ENCODE results near the gene KRTAP10-2. TPM values are rescaled to one million over a fixed set of nuclear protein-coding genes. Genes with fewer than 3 reads are reported as not detected.
A peak's percentile ranks its signal among the peaks of the same experiment; 100 is the strongest.

Gene KRTAP10-2
- total and polyA plus RNA-seq, 2 experiments from 2014 or later = not detected

- Histone ChIP-seq H3K36me3 (ENCODE audit: low read depth) (no peaks in the 10 kb centered on the region), H3K4me1 (ENCODE audit: insufficient read depth) (no peaks in the 10 kb centered on the region), H3F3A (ENCODE audit: insufficient read depth) (no peaks in the 10 kb centered on the region), H3K79me2 (ENCODE audit: insufficient read depth) (no peaks in the 10 kb centered on the region), H3K4me2 (ENCODE audit: unreplicated experiment) (no peak overlapping the region), H3K9me2 (ENCODE audit: insufficient read depth) (no peaks in the 10 kb centered on the region), H3K9ac (no peak overlapping the region), H3K9me3 (ENCODE audit: low read depth) (no peaks in the 10 kb centered on the region), H3K27ac (no peak overlapping the region), H3K27me3 (replicated peaks; ENCODE audit: insufficient read depth) (peaks cover 7% of the 10 kb centered on the region; the same call in 1 of the 2 replicates), H3K4me3 (no peak overlapping the region), H2AFZ (no peak overlapping the region), H4K20me1 (ENCODE audit: insufficient read depth) (no peaks in the 10 kb centered on the region)
- peak; percentile 28 for DNase-seq
- TF ChIP-seq EZH2 (IDR thresholded peaks at IDR 0.05; ENCODE audit: insufficient read depth, poor library complexity, severe bottlenecking) (no peak), EZH2phosphoT487 (IDR thresholded peaks at IDR 0.05; ENCODE audit: insufficient read depth, low read depth) (no peak)
- in situ Hi-C loops (cut with MboI) = loop anchor here (10.0 to 25.0 kb wide), 2 partner anchors 277 to 420 kb away; partner anchors contain the start of gene SLX9
- 46 to 51% methylated on average over 15 of the region's 15 CpGs for WGBS, 2 experiments (ENCODE audit: low coverage in 1 of 2, low lambda C conversion rate in 2 of 2, missing lambda C conversion rate in 2 of 2)
Observed at GRCh38 chr21:44517175-44517899, 34.0 kb downstream of the KRTAP10-2 start.

- no peaks in the 10 kb centered on the region for H3K36me3 ChIP-seq (ENCODE audit: low read depth)
- TF ChIP-seq EZH2 (IDR thresholded peaks at IDR 0.05; ENCODE audit: insufficient read depth, poor library complexity, severe bottlenecking) (no peak), EZH2phosphoT487 (IDR thresholded peaks at IDR 0.05; ENCODE audit: insufficient read depth, low read depth) (no peak)
- no peaks in the 10 kb centered on the region for H3K9me3 ChIP-seq (ENCODE audit: low read depth)
- WGBS, 2 experiments (ENCODE audit: low coverage in 1 of 2, low lambda C conversion rate in 2 of 2, missing lambda C conversion rate in 2 of 2) = 53 to 60% methylated on average over 8 to 10 of the region's 10 CpGs
- no peaks in the 10 kb centered on the region for H3K9me2 ChIP-seq (ENCODE audit: insufficient read depth)
- no peak overlapping the region for H3K4me2 ChIP-seq (ENCODE audit: unreplicated experiment)
- H2AFZ ChIP-seq = no peak overlapping the region
- no peak overlapping the region for H3K4me3 ChIP-seq
- no peaks in the 10 kb centered on the region for H3F3A ChIP-seq (ENCODE audit: insufficient read depth)
- no peaks in the 10 kb centered on the region for H4K20me1 ChIP-seq (ENCODE audit: insufficient read depth)
- H3K4me1 ChIP-seq (ENCODE audit: insufficient read depth) = no peaks in the 10 kb centered on the region
- no peaks in the 10 kb centered on the region for H3K79me2 ChIP-seq (ENCODE audit: insufficient read depth)
- in situ Hi-C loops (cut with MboI) = loop anchor here (10.0 to 25.0 kb wide), 2 partner anchors 278 to 420 kb away; partner anchors contain the start of gene SLX9
- DNase-seq = no peak
- H3K27ac ChIP-seq = no peak overlapping the region
- peaks cover 7% of the 10 kb centered on the region; the same call in 1 of the 2 replicates for H3K27me3 ChIP-seq (replicated peaks; ENCODE audit: insufficient read depth)
- H3K9ac ChIP-seq = no peak overlapping the region
Observed at GRCh38 chr21:44516828-44517174, 34.5 kb downstream of the KRTAP10-2 start.

GRCh38 chr21:44516342-44516741 is 35.0 kb downstream of the KRTAP10-2 start:
- Histone ChIP-seq H3K4me3 (no peak overlapping the region), H4K20me1 (ENCODE audit: insufficient read depth) (no peaks in the 10 kb centered on the region), H3K4me2 (ENCODE audit: unreplicated experiment) (no peak overlapping the region), H3K36me3 (ENCODE audit: low read depth) (no peaks in the 10 kb centered on the region), H3K9ac (no peak overlapping the region), H3K9me2 (ENCODE audit: insufficient read depth) (no peaks in the 10 kb centered on the region), H3F3A (ENCODE audit: insufficient read depth) (no peaks in the 10 kb centered on the region), H3K79me2 (ENCODE audit: insufficient read depth) (no peaks in the 10 kb centered on the region), H3K27ac (no peak overlapping the region), H3K9me3 (ENCODE audit: low read depth) (no peaks in the 10 kb centered on the region), H3K4me1 (ENCODE audit: insufficient read depth) (no peaks in the 10 kb centered on the region), H2AFZ (no peak overlapping the region), H3K27me3 (replicated peaks; ENCODE audit: insufficient read depth) (peaks cover 7% of the 10 kb centered on the region; the same call in 1 of the 2 replicates)
- 63 to 74% methylated on average over 13 of the region's 13 CpGs for WGBS, 2 experiments (ENCODE audit: low coverage in 1 of 2, low lambda C conversion rate in 2 of 2, missing lambda C conversion rate in 2 of 2)
- in situ Hi-C loops (cut with MboI) = loop anchor here (10.0 to 25.0 kb wide), 2 partner anchors 278 to 421 kb away; partner anchors contain the start of gene SLX9
- no peak for DNase-seq
- TF ChIP-seq EZH2 (IDR thresholded peaks at IDR 0.05; ENCODE audit: insufficient read depth, poor library complexity, severe bottlenecking) (no peak), EZH2phosphoT487 (IDR thresholded peaks at IDR 0.05; ENCODE audit: insufficient read depth, low read depth) (no peak)

GRCh38 chr21:44515359-44516165 is 35.7 kb downstream of the KRTAP10-2 start:
- H3K4me2 ChIP-seq (ENCODE audit: unreplicated experiment) = no peak overlapping the region
- no peaks in the 10 kb centered on the region for H3K79me2 ChIP-seq (ENCODE audit: insufficient read depth)
- in situ Hi-C loops (cut with MboI) = loop anchor here (10.0 to 25.0 kb wide), 2 partner anchors 279 to 422 kb away; partner anchors contain the start of gene SLX9
- no peak overlapping the region for H3K4me3 ChIP-seq
- no peaks in the 10 kb centered on the region for H3F3A ChIP-seq (ENCODE audit: insufficient read depth)
- peaks cover 7% of the 10 kb centered on the region; the same call in 1 of the 2 replicates for H3K27me3 ChIP-seq (replicated peaks; ENCODE audit: insufficient read depth)
- DNase-seq = no peak
- no peak for TF ChIP-seq EZH2phosphoT487 (IDR thresholded peaks at IDR 0.05; ENCODE audit: insufficient read depth, low read depth)
- TF ChIP-seq EZH2 (IDR thresholded peaks at IDR 0.05; ENCODE audit: insufficient read depth, poor library complexity, severe bottlenecking) = no peak
- H2AFZ ChIP-seq = no peak overlapping the region
- H3K36me3 ChIP-seq (ENCODE audit: low read depth) = no peaks in the 10 kb centered on the region
- no peaks in the 10 kb centered on the region for H3K4me1 ChIP-seq (ENCODE audit: insufficient read depth)
- no peak overlapping the region for H3K9ac ChIP-seq
- no peaks in the 10 kb centered on the region for H4K20me1 ChIP-seq (ENCODE audit: insufficient read depth)
- H3K27ac ChIP-seq = no peak overlapping the region
- no peaks in the 10 kb centered on the region for H3K9me3 ChIP-seq (ENCODE audit: low read depth)
- H3K9me2 ChIP-seq (ENCODE audit: insufficient read depth) = no peaks in the 10 kb centered on the region
- WGBS, 2 experiments (ENCODE audit: low coverage in 1 of 2, low lambda C conversion rate in 2 of 2, missing lambda C conversion rate in 2 of 2) = 55 to 56% methylated on average over 32 of the region's 32 CpGs

Measured in GM23248 (cell line).